WTC11 (cell line): ENCODE results near the gene RBM38. TPM values are rescaled to one million over a fixed set of nuclear protein-coding genes. Genes with fewer than 3 reads are reported as not detected.

ENCODE experiments used
- ATAC-seq: fragments of 200-7000 bp; cut with Tn5 transposase; 2 replicates; pipeline ENCODE4 v1.10.0; 2021; ENCODE audit warnings: mild to moderate bottlenecking, moderate library complexity
- CTCF ChIA-PET: fragments of 300-600 bp; sonication (Branson Sonifier 250); formaldehyde crosslinking; loops from one replicate; lab custom pipeline; 2021; ENCODE audit warnings: antibody characterized with exemption; lab: Charles Lee
- POLR2A ChIA-PET: fragments of 350-600 bp; sonication (Branson Sonifier 250); formaldehyde crosslinking; loops from one replicate; lab custom pipeline; 2021; ENCODE audit warnings: antibody characterized with exemption; lab: Charles Lee
- DNase-seq: peaks from one replicate; pipeline ENCODE4 v3.0.0; 2021; ENCODE audit warnings: low spot score
- H3K27ac Mint-ChIP-seq: 2 replicates; pipeline ENCODE4 v1.8.0; 2021; ENCODE audit warnings: mixed read lengths
- H3K27me3 Mint-ChIP-seq: 2 replicates; pipeline ENCODE4 v1.8.0; 2021; ENCODE audit warnings: low read depth, mild to moderate bottlenecking, moderate library complexity, mixed read lengths
- H3K36me3 Mint-ChIP-seq: 2 replicates; pipeline ENCODE4 v1.8.0; 2021; ENCODE audit warnings: mixed read lengths
- H3K4me1 Mint-ChIP-seq: 2 replicates; pipeline ENCODE4 v1.8.0; 2022; ENCODE audit warnings: mixed read lengths
- H3K4me3 Mint-ChIP-seq: 2 replicates; pipeline ENCODE4 v1.8.0; 2021; ENCODE audit warnings: mild to moderate bottlenecking, moderate library complexity, mixed read lengths
- H3K9me3 Mint-ChIP-seq: 2 replicates; pipeline ENCODE4 v1.8.0; 2021; ENCODE audit warnings: mixed read lengths
- CTCF ChIP-seq: fragments of 200-600 bp; IDR thresholded peaks from 2 replicates; pipeline ENCODE4 v1.8.0; 2022; ENCODE audit warnings: antibody characterized with exemption
- E2F4 ChIP-seq: sonication (generic); formaldehyde crosslinking; IDR thresholded peaks from 2 replicates; pipeline ENCODE4 v1.8.1; 2022; ENCODE audit warnings: low read depth, mild to moderate bottlenecking, moderate library complexity, missing genetic modification reagents, borderline replicate concordance
- E2F5 ChIP-seq: sonication (generic); formaldehyde crosslinking; IDR thresholded peaks from 2 replicates; pipeline ENCODE4 v1.8.1; 2022; ENCODE audit warnings: mild to moderate bottlenecking, moderate library complexity, missing genetic modification reagents
- EMX1 ChIP-seq: fragments of 250-450 bp; sonication (Bioruptor Pico); IDR thresholded peaks from 2 replicates; pipeline ENCODE4 v1.8.0; 2021; ENCODE audit warnings: mild to moderate bottlenecking
- ERG ChIP-seq: fragments of 250-450 bp; sonication (Bioruptor Pico); IDR thresholded peaks from 2 replicates; pipeline ENCODE4 v1.8.0; 2021; ENCODE audit warnings: mild to moderate bottlenecking
- ESRRA ChIP-seq: sonication (generic); formaldehyde crosslinking; IDR thresholded peaks from 2 replicates; pipeline ENCODE4 v1.8.1; 2022; ENCODE audit warnings: mild to moderate bottlenecking, missing genetic modification reagents, borderline replicate concordance
- FOXJ3 ChIP-seq: sonication (generic); formaldehyde crosslinking; IDR thresholded peaks from 2 replicates; pipeline ENCODE4 v1.9.0; 2021; ENCODE audit warnings: missing genetic modification reagents, mild to moderate bottlenecking, borderline replicate concordance
- HMGA2 ChIP-seq: fragments of 250-450 bp; sonication (Bioruptor Pico); IDR thresholded peaks from 2 replicates; pipeline ENCODE4 v1.4.0; 2021; ENCODE audit warnings: mild to moderate bottlenecking, moderate library complexity
- JAZF1 ChIP-seq: fragments of 250-450 bp; sonication (Bioruptor Pico); IDR thresholded peaks from 2 replicates; pipeline ENCODE4 v1.9.0; 2021; ENCODE audit warnings: moderate library complexity, mild to moderate bottlenecking, inconsistent platforms
- MXD4 ChIP-seq: fragments of 250-450 bp; sonication (Bioruptor Pico); IDR thresholded peaks from 2 replicates; pipeline ENCODE4 v1.8.0; 2021; ENCODE audit warnings: mild to moderate bottlenecking, moderate library complexity, borderline replicate concordance
- NFYB ChIP-seq: sonication (generic); formaldehyde crosslinking; conservative IDR thresholded peaks from 2 replicates; pipeline ENCODE4 v1.8.0; 2022; ENCODE audit warnings: low read depth, missing genetic modification reagents
- PRRX2 ChIP-seq: fragments of 250-450 bp; sonication (Bioruptor Pico); IDR thresholded peaks from 2 replicates; pipeline ENCODE4 v1.8.0; 2021; ENCODE audit warnings: mild to moderate bottlenecking
- SMAD3 ChIP-seq: sonication (generic); formaldehyde crosslinking; IDR thresholded peaks from 2 replicates; pipeline ENCODE4 v1.8.0; 2022; ENCODE audit warnings: missing genetic modification reagents, mild to moderate bottlenecking, borderline replicate concordance
- ZNF138 ChIP-seq: sonication (generic); formaldehyde crosslinking; conservative IDR thresholded peaks from 2 replicates; pipeline ENCODE4 v1.8.1; 2022; ENCODE audit warnings: mild to moderate bottlenecking, moderate library complexity, missing genetic modification reagents
- ZNF232 ChIP-seq: sonication (generic); formaldehyde crosslinking; IDR thresholded peaks from 2 replicates; pipeline ENCODE4 v1.8.0; 2022; ENCODE audit warnings: mild to moderate bottlenecking, missing genetic modification reagents
- ZNF396 ChIP-seq: fragments of 250-450 bp; sonication (Bioruptor Pico); IDR thresholded peaks from 2 replicates; pipeline ENCODE4 v1.8.0; 2021; ENCODE audit warnings: mild to moderate bottlenecking, moderate library complexity, borderline replicate concordance
- total RNA-seq: library from RNA; stranded (reverse); gene quantifications from 3 replicates; pipeline ENCODE4 v1.2.3, GENCODE V29; 2021
- TF ChIP-seq, protein P1 (sequence below): sonication (generic); formaldehyde crosslinking; IDR thresholded peaks from 2 replicates; pipeline ENCODE4 v1.8.0; 2022; ENCODE audit warnings: missing genetic modification reagents
- TF ChIP-seq, protein P2 (sequence below): fragments of 250-450 bp; sonication (Bioruptor Pico); IDR thresholded peaks from 2 replicates; pipeline ENCODE4 v2.1.2; 2022; ENCODE audit warnings: mild to moderate bottlenecking, moderate library complexity
- TF ChIP-seq, protein P3 (sequence below): sonication (generic); formaldehyde crosslinking; IDR thresholded peaks from 2 replicates; pipeline ENCODE4 v1.8.0; 2022; ENCODE audit warnings: mild to moderate bottlenecking, missing genetic modification reagents

Gene RBM38
- total RNA-seq, 1 experiment from 2014 or later: 69.0 TPM

- TF ChIP-seq ERG (no peak), JAZF1 (CRISPR knock-in tag) (no peak), NFYB (no peak), HMGA2 (CRISPR knock-in tag) (no peak), PRRX2 (CRISPR knock-in tag) (no peak), E2F4 (CRISPR knock-in tag) (no peak), FOXJ3 (CRISPR knock-in tag) (no peak), ESRRA (CRISPR knock-in tag) (no peak), ZNF232 (no peak)
- TF ChIP-seq, protein P1, sequence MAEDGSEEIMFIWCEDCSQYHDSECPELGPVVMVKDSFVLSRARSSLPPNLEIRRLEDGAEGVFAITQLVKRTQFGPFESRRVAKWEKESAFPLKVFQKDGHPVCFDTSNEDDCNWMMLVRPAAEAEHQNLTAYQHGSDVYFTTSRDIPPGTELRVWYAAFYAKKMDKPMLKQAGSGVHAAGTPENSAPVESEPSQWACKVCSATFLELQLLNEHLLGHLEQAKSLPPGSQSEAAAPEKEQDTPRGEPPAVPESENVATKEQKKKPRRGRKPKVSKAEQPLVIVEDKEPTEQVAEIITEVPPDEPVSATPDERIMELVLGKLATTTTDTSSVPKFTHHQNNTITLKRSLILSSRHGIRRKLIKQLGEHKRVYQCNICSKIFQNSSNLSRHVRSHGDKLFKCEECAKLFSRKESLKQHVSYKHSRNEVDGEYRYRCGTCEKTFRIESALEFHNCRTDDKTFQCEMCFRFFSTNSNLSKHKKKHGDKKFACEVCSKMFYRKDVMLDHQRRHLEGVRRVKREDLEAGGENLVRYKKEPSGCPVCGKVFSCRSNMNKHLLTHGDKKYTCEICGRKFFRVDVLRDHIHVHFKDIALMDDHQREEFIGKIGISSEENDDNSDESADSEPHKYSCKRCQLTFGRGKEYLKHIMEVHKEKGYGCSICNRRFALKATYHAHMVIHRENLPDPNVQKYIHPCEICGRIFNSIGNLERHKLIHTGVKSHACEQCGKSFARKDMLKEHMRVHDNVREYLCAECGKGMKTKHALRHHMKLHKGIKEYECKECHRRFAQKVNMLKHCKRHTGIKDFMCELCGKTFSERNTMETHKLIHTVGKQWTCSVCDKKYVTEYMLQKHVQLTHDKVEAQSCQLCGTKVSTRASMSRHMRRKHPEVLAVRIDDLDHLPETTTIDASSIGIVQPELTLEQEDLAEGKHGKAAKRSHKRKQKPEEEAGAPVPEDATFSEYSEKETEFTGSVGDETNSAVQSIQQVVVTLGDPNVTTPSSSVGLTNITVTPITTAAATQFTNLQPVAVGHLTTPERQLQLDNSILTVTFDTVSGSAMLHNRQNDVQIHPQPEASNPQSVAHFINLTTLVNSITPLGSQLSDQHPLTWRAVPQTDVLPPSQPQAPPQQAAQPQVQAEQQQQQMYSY (CRISPR knock-in tag): no peak
- TF ChIP-seq, protein P2, sequence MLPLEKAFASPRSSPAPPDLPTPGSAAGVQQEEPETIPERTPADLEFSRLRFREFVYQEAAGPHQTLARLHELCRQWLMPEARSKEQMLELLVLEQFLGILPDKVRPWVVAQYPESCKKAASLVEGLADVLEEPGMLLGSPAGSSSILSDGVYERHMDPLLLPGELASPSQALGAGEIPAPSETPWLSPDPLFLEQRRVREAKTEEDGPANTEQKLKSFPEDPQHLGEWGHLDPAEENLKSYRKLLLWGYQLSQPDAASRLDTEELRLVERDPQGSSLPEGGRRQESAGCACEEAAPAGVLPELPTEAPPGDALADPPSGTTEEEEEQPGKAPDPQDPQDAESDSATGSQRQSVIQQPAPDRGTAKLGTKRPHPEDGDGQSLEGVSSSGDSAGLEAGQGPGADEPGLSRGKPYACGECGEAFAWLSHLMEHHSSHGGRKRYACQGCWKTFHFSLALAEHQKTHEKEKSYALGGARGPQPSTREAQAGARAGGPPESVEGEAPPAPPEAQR (CRISPR knock-in tag): no peak
- TF ChIP-seq, protein P3, sequence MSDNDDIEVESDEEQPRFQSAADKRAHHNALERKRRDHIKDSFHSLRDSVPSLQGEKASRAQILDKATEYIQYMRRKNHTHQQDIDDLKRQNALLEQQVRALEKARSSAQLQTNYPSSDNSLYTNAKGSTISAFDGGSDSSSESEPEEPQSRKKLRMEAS (CRISPR knock-in tag): no peak
- H3K27me3 Mint-ChIP-seq: peaks cover 2% of the 10 kb centered on the region; the same call in 1 of the 2 replicates
- no peak overlapping the region for H3K27ac Mint-ChIP-seq
- peaks cover 15% of the 10 kb centered on the region for H3K4me1 Mint-ChIP-seq
- CTCF ChIA-PET: interaction anchor here (1.3 to 2.0 kb wide), 3 partner anchors 14 to 45 kb away, joined by 3 to 5 read pairs (median 3); no protein-coding TSS in a partner anchor
- POLR2A ChIA-PET: no interaction called here
- no peak overlapping the region for H3K4me3 Mint-ChIP-seq
- H3K9me3 Mint-ChIP-seq: no peaks in the 10 kb centered on the region
- peak; percentile 15; the same call in 1 of the 2 replicates for ATAC-seq
- no peaks in the 10 kb centered on the region for H3K36me3 Mint-ChIP-seq
- no peak for DNase-seq
These were observed 35.1 kb downstream of the RBM38 start for GRCh38 chr20:57426271-57426689.

DNA sequence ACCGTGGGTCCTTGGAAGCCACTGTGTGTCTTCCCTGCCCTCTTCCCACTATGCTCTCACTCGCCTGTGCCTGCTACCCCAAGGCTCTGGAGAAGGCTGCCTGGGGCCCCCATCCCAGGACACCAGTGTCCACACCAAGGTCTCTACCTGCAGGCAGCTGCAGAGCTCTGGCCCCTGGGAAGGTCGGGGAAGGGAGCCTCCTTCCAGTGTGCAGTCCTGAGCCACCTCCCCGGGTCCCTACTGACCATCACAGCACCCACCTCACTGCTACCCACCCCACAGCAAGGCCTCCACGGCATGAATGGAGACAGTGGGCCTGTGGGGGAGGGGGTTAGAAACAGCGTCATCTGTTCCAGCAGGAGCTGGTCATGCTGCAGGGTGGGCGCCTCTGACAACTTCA lies 35.6 kb downstream of the RBM38 start:
- Mint-ChIP-seq H3K4me3 (no peak overlapping the region), H3K9me3 (no peaks in the 10 kb centered on the region), H3K27ac (no peak overlapping the region), H3K36me3 (no peaks in the 10 kb centered on the region), H3K4me1 (peaks cover 15% of the 10 kb centered on the region), H3K27me3 (peaks cover 2% of the 10 kb centered on the region; the same call in 1 of the 2 replicates)
- DNase-seq (no peak), ATAC-seq (no peak)
- ChIA-PET POLR2A (no interaction called here), CTCF (interaction anchor here (2.0 kb wide), 1 partner anchor 37 kb away, joined by 5 read pairs; no protein-coding TSS in a partner anchor)
- TF ChIP-seq SMAD3 (CRISPR knock-in tag) (no peak), EMX1 (CRISPR knock-in tag) (no peak), MXD4 (CRISPR knock-in tag) (no peak), E2F5 (no peak), CTCF (no peak), ZNF396 (no peak), ZNF138 (no peak), ERG (no peak)
